ENCODE results near the gene ERBB4. TPM values are rescaled to one million over a fixed set of nuclear protein-coding genes. Genes with fewer than 3 reads are reported as not detected.

The ERBB4 gene
- total RNA-seq, 2 experiments from 2014 or later: not detected

DNA sequence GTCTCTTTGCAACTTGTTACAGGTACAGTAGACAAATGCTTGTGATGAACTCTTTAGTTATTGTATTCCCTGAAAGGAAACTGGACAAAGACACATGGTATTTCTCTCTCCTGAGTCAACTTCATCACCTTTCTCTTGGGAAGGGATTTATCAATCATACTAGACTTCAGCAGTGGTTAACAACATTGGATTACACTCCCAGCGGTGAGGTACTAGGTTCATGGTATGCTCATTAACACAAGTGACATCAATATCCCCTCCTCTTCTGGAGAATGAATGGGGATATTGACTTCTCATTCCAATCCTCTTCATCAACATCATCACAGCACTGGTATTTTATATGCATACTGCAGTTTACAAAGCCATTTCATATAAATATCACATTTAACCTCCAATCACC is 574.6 kb downstream of the ERBB4 start:
- Histone ChIP-seq H3K4me2 (ENCODE audit: low read length) (no peak overlapping the region), H4K20me1 (ENCODE audit: insufficient read depth, low read length) (no peaks in the 10 kb centered on the region), H3K27ac (ENCODE audit: low read depth, low read length, poor library complexity, severe bottlenecking) (no peak overlapping the region), H3K9me2 (ENCODE audit: insufficient read depth, low read length) (no peaks in the 10 kb centered on the region), H3K4me3 (ENCODE audit: low read depth, low read length, poor library complexity, severe bottlenecking) (no peak overlapping the region), H3K79me2 (ENCODE audit: insufficient read depth, low read depth, low read length) (no peaks in the 10 kb centered on the region), H3K4me1 (ENCODE audit: insufficient read depth, low read length, poor library complexity, severe bottlenecking) (no peaks in the 10 kb centered on the region), H3K36me3 (ENCODE audit: insufficient read depth, low read length) (no peaks in the 10 kb centered on the region), H3K9me3 (ENCODE audit: low read length) (no peaks in the 10 kb centered on the region), H2AFZ (ENCODE audit: low read length) (no peak overlapping the region)
- DNase-seq (ENCODE audit: low spot score): no peak
- ChIA-PET POLR2A (no interaction called here), CTCF (ENCODE audit: unreplicated experiment) (no interaction called here)
- no TSS peak for BruUV-seq (replicated peaks)
- intact Hi-C loops (cut with micrococcal nuclease; ENCODE audit: unreplicated experiment): no loop called here
- TF ChIP-seq EZH2phosphoT487 (IDR thresholded peaks at IDR 0.05; ENCODE audit: borderline replicate concordance, low read depth, low read length): no peak
- TF ChIP-seq CTCF (conservative IDR thresholded peaks at IDR 0.05; ENCODE audit: low read length): no peak

- no peak for DNase-seq (ENCODE audit: low spot score)
- TF ChIP-seq EZH2phosphoT487 (IDR thresholded peaks at IDR 0.05; ENCODE audit: borderline replicate concordance, low read depth, low read length) (no peak), CTCF (conservative IDR thresholded peaks at IDR 0.05; ENCODE audit: low read length) (no peak)
- intact Hi-C loops (cut with micrococcal nuclease; ENCODE audit: unreplicated experiment): no loop called here
- H3K9me3 ChIP-seq (ENCODE audit: low read length): no peaks in the 10 kb centered on the region
- no TSS peak for BruUV-seq (replicated peaks)
- H3K4me2 ChIP-seq (ENCODE audit: low read length): no peak overlapping the region
- no peaks in the 10 kb centered on the region for H4K20me1 ChIP-seq (ENCODE audit: insufficient read depth, low read length)
- no peak overlapping the region for H2AFZ ChIP-seq (ENCODE audit: low read length)
- H3K36me3 ChIP-seq (ENCODE audit: insufficient read depth, low read length): no peaks in the 10 kb centered on the region
- ChIA-PET CTCF (ENCODE audit: unreplicated experiment) (no interaction called here), POLR2A (no interaction called here)
- H3K79me2 ChIP-seq (ENCODE audit: insufficient read depth, low read depth, low read length): no peaks in the 10 kb centered on the region
- H3K4me3 ChIP-seq (ENCODE audit: low read depth, low read length, poor library complexity, severe bottlenecking): no peak overlapping the region
- no peaks in the 10 kb centered on the region for H3K9me2 ChIP-seq (ENCODE audit: insufficient read depth, low read length)
- H3K27ac ChIP-seq (ENCODE audit: low read depth, low read length, poor library complexity, severe bottlenecking): no peak overlapping the region
- H3K4me1 ChIP-seq (ENCODE audit: insufficient read depth, low read length, poor library complexity, severe bottlenecking): no peaks in the 10 kb centered on the region
Observed at GRCh38 chr2:211957799-211958198, 580.8 kb downstream of the ERBB4 start.

DNA sequence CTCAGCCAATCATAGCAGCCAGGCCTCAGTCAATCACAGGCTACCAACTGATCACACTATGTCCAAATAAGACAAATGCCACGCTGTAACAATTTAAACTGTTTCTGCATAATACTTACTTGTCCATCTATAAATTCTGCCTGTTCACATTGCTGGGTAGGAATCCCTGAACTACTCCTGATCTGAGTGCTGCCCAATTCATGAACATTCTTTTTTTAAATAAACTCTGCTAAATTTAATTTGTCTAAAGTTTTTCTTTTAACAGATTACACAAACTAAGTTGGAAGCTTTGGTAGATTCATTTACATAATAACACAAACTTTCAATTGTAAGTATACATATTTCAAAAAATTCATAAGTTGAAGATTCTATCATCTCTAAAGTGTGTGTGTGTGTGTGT is 583.0 kb downstream of the ERBB4 start:
- no peaks in the 10 kb centered on the region for H3K9me2 ChIP-seq (ENCODE audit: insufficient read depth, low read length)
- intact Hi-C loops (cut with micrococcal nuclease; ENCODE audit: unreplicated experiment): no loop called here
- CTCF ChIA-PET (ENCODE audit: unreplicated experiment): interaction anchor here (0.6 kb wide), 1 partner anchor 1729 kb away, joined by 3 read pairs; no protein-coding TSS in a partner anchor
- no peak overlapping the region for H2AFZ ChIP-seq (ENCODE audit: low read length)
- H3K4me1 ChIP-seq (ENCODE audit: insufficient read depth, low read length, poor library complexity, severe bottlenecking): no peaks in the 10 kb centered on the region
- POLR2A ChIA-PET: interaction anchor here (0.7 kb wide), 1 partner anchor 155 kb away, joined by 3 read pairs; no protein-coding TSS in a partner anchor
- no peaks in the 10 kb centered on the region for H3K79me2 ChIP-seq (ENCODE audit: insufficient read depth, low read depth, low read length)
- DNase-seq (ENCODE audit: low spot score): no peak
- H4K20me1 ChIP-seq (ENCODE audit: insufficient read depth, low read length): no peaks in the 10 kb centered on the region
- no peak for TF ChIP-seq EZH2phosphoT487 (IDR thresholded peaks at IDR 0.05; ENCODE audit: borderline replicate concordance, low read depth, low read length)
- TF ChIP-seq CTCF (conservative IDR thresholded peaks at IDR 0.05; ENCODE audit: low read length): no peak
- H3K36me3 ChIP-seq (ENCODE audit: insufficient read depth, low read length): no peaks in the 10 kb centered on the region
- H3K27ac ChIP-seq (ENCODE audit: low read depth, low read length, poor library complexity, severe bottlenecking): no peak overlapping the region
- BruUV-seq (replicated peaks): no TSS peak
- no peak overlapping the region for H3K4me2 ChIP-seq (ENCODE audit: low read length)
- no peaks in the 10 kb centered on the region for H3K9me3 ChIP-seq (ENCODE audit: low read length)
- H3K4me3 ChIP-seq (ENCODE audit: low read depth, low read length, poor library complexity, severe bottlenecking): no peak overlapping the region
